ENCODE results near the gene GRK6. TPM values are rescaled to one million over a fixed set of nuclear protein-coding genes. Genes with fewer than 3 reads are reported as not detected.

Gene GRK6
- total and polyA plus RNA-seq, 9 of the 15 experiments (the other 6 are each of a cell fraction or from before 2014, with no cell fraction given), result 0.63 to 122 (median 44.5) TPM

GRCh38 chr5:177425801-177426565 is 493 bp upstream of the GRK6 start (continued):
- no peak for TF ChIP-seq ZNF124 (CRISPR knock-in tag; IDR thresholded peaks at IDR 0.05)
- no peak for TF ChIP-seq GTF2A2 (tag; IDR thresholded peaks at IDR 0.05)
- TF ChIP-seq GMEB1 (CRISPR knock-in tag; IDR thresholded peaks at IDR 0.05), result no peak
- TF ChIP-seq KAT7 (CRISPR knock-in tag; IDR thresholded peaks at IDR 0.05; ENCODE audit: borderline replicate concordance), result no peak; the same call in 1 of the 2 replicates
- no peak for TF ChIP-seq ZFPM2 (CRISPR knock-in tag; IDR thresholded peaks at IDR 0.05)
- no peak for TF ChIP-seq PRMT5 (CRISPR knock-in tag; IDR thresholded peaks at IDR 0.05)
- 0 out of 2 replicates have a peak, but pooled peaks have one; percentile 41 for TF ChIP-seq HINFP (tag; conservative IDR thresholded peaks at IDR 0.05; ENCODE audit: low read depth)
- TF ChIP-seq ZBTB40 (IDR thresholded peaks at IDR 0.05), result peak; percentile 59
- no peak for TF ChIP-seq ZBTB40 (CRISPR knock-in tag; IDR thresholded peaks at IDR 0.05)
- no peak for TF ChIP-seq ZNF347 (CRISPR knock-in tag; IDR thresholded peaks at IDR 0.05; ENCODE audit: low read depth)
- peak; percentile 74; the same call in 1 of the 2 replicates for TF ChIP-seq PHF8 (IDR thresholded peaks at IDR 0.05; ENCODE audit: borderline replicate concordance, low read length)
- no peak for TF ChIP-seq NFIX (CRISPR knock-in tag; IDR thresholded peaks at IDR 0.05; ENCODE audit: low read depth)
- 0 out of 2 replicates have a peak, but pooled peaks have one; percentile 20 for TF ChIP-seq LEF1 (IDR thresholded peaks at IDR 0.05)
- no peak for TF ChIP-seq ZNF277 (CRISPR knock-in tag; IDR thresholded peaks at IDR 0.05; ENCODE audit: borderline replicate concordance)

Measured in K562 (cell line).